GM21528 (cell line): ENCODE measurements around the gene ERVH48-1.
"Not testable (repeated sequence)": the region's sequence is repeated elsewhere in the genome, so short reads cannot be mapped to it uniquely, and the experiment has no call there.

Experiments
- ATAC-seq: cut with Tn5 transposase; IDR thresholded peaks from one replicate; pipeline ENCODE4 v1.9.1; 2021; ENCODE audit warnings: mild to moderate bottlenecking, moderate library complexity; ENCODE audit not compliant: unreplicated experiment, low FRiP score

Gene ERVH48-1

DNA sequence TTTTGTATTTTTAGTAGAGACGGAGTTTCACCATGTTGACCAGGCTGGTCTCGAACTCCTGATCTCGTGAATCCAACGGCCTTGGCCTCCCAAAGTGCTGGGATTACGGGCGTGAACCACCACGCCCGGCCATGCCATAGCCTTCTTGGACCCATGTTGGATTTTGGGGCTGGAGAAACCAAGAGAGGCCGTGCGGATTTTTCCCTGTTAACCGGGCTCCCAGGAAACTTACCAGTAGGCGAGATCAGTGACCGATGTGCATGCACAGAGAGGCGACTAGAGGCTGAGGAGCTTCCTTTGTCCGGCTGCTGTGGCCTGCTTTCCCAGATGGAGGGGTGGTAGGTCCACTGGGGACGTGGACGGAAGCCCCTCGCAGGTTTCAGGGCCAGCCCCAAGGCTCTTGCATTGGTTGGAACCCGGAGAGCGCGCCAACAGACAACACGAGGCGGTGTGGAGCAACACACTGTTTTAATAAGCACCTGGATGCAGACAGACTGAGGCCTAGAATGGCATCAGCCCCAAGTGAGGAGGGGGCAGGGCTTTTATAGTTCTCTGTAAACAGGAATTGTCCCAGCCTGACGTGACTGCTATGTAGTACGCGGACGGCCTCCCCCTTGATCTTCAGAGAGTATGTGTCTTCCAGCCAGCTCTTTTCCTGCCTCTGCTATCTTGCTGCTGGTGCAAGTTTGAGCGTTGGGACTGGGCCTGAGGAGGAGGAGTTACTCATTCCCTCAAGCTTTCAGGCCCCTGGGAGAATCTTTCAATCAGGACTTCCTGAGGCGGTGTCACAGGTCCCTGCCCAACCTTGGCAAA, at the start of gene ERVH48-1:
Gene ERVH48-1 (minus strand): TSS at position 517 of the 813 bp plus-strand sequence. CDS start 6,624 bp downstream, outside the sequence.
- no peak for ATAC-seq

DNA sequence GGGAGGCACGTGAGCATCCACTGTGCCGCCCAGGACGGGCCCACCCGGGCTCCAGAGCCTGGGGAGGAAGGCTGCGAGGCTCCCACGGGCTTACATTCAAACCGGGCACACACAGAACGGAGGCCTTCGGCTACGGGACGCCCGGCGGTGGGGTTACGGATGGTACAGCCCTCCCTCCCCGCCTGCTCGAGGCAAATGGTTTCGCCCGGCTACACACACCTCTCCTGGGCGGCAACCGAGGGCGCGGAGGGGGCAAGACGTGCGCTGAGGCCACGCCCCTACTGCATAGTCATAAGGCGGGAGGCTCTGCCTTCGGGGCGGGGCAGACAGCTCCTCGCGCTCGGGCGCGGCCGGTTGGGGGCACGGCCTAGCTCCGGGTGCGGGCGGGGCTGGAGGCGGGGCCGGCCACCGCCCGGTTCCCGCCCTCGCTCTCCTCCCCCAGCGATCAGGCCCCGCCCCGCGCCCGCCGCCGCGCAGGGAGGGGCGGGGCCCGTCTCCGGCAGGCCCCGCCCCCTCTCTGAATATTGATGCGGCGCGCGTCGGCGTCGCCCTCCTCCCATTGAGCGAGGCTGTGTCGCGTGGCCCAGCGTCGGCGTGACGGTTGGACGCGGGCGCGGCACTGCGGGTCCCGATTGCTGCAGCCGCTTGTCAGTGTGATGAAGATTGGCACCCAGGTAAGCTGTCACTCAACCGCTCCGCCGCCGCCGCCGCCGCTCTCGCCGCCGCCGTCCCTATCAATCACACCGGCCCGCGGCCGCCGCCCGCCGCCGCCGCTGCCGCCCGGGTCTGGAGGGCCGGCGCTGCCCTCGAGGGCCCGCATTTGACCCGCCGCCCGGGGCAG, 48.8 kb upstream of the ERVH48-1 start, which contains the start of gene PKNOX1:
Gene PKNOX1 (plus strand): TSS at position 572 of the 841 bp plus-strand sequence. CDS start 29,820 bp downstream, outside the sequence.
- ATAC-seq, result peak; percentile 83

DNA sequence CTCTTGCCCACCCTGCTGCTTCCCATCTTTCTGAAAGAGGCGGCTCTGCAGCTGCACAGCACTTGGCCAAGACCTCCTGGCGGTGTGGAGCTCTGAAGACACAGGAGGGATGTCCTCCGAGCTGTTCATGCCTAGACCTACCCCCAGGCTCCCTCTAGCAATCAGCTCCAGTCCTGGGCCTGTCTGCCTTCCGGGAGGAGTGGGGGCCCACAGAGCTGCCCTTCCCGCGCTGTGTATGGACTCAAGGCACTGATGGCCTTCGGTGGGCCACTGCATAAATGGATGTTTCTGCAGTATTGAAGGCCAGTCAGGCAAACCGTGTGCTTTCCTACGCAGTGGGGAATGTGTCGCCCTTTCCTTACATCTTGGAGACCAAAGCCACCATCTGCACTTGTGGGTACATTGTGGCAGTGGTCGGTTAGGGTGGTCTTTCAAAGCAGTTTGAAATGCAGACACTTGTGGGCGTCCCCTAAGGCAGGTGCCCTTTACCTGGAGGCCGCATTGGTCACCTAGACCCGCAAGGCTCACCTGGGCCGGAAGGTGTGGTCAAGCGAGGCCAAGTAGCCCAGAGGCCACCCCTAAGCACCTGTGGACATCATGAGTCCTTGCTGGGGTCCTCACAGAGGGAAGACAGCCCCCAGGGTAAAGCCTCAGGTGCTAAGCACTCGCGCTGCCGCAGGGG, 48.0 kb upstream of the ERVH48-1 start:
- ATAC-seq, result no peak

DNA sequence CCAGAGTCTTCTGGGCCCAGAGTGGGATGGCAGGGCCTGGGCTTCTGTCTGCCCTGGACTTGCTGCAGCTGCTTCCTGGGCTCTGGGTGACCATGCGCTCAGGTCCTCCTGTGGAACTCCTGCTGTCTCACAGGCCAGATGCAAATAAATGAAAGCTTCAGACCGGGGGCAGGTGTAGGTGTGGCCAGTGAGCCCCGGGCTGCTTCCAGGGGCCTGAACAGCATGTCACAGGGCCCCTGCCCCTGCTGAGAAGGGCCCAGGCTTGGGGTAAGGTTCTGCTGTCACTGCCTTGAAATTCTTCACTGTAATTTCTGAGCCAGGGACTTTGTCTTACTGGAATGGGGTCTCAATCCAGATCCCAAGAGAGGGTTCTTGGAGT, 46.5 kb upstream of the ERVH48-1 start:
- ATAC-seq, result no peak

DNA sequence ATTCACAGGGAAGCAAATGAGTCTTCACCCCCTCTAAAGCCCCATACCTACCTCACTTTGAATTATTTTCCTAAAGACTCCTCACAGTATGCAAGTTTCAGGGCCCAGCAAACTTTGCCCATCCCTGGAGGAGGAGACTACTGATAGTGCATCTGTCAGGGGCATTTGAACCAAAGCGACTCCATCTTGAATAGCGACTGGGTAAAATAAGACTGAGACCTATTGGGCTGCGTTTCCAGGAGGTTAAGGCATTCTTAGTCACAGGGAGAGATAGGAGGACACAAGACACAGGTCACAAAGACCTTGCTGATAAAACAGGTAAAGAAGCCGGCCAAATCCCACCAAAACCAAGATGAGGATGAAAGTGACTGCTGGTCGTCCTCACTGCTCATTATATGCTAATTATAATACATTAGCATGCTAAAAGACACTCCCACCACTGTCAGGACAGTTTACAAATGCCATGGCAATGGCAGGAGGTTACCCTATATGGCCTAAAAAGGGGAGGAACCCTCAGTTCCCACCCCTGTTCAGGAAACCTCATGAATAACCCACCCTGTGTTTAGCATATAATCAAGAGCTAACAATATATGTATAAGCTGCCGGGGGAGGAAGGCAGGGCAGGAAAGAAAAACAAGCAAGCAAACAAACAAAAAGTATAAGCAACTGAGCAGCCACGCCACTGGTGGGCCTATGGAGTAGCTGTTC, 45.7 kb upstream of the ERVH48-1 start:
- no peak for ATAC-seq

DNA sequence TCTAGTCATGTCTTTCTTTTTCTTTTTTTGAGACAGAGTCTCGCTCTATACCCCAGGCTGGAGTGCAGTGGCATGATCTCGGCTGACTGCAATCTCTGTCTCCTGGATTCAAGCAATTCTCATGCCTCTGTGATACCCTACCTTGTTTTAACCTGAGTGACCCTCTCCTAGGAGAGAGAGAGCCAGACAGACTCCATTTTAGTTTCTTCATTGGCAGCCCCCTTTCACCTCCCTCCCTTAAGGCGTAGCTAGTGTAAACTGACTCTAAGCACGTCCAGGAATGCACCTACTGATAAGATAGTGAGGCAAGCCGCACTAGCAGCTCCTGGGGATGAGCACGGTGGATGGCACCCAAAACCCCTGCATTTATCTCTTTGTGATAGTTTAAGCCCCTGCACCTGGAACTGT, 43.8 kb upstream of the ERVH48-1 start:
- no peak for ATAC-seq

DNA sequence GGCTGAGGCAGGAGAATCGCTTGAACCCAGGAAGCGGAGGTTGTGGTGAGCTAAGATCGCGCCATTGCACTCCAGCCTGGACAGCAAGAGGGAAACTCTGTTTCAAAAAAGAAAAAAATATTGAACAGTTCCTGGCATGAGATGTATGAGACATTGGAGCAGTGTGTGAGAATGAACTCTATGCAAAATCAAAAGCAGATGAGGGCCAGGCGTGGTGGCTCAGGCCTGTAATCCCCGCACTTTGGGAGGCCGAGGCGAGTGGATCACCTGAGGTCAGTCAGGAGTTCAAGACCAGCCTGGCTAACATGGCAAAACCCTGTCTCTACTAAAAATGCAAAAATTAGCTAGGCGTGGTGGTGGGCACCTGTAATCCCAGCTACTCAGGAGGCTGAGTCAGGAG, 42.2 kb upstream of the ERVH48-1 start:
- not testable (repeated sequence) for ATAC-seq

DNA sequence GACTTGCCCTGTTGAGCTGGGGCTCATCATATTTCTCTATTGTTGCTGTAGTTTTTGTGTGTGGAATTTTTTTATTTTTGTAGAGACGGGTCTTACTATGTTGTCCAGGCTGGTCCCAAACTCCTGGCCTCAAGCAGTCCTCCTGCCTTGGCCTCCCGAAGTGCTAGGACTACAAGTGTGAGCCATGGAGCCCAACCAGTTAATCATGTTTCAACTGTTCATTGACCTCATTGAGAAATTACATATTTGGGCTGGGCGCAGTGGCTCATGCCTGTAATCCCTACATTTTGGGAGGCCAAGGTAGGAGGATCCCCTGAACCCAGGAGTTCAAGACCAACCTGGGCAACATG, 39.8 kb upstream of the ERVH48-1 start:
- no peak for ATAC-seq

DNA sequence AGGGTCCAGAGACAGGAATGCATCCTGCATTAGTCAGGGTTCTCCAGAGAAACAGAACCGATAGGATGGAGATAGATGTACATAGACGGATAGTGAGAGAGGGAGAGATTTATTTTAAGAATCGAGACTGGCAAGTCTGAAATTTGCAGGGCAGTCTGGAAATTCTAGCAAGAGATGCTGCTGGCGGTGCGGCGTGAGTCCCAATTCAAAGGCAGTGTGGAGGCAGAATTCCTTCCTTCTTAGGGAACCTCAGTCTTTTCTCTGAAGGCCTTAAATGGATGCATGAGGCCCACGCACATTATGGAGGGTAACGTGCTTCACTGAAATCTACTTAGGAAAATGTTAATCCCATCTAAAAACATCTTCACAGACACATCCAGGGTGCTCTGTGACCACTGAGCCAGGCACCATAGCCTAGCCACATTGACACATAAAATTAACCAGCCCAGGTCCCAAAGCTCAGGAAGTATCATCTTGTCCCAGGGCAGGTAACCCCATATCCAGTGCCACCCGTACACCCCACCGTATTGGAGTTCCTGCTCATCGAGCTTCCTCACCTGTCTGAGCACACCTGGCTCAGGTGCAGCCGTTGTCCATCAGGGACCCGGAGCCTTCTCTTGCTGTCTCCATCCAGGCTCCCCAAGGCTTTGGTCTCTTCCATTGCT, 39.2 kb upstream of the ERVH48-1 start:
- no peak for ATAC-seq

DNA sequence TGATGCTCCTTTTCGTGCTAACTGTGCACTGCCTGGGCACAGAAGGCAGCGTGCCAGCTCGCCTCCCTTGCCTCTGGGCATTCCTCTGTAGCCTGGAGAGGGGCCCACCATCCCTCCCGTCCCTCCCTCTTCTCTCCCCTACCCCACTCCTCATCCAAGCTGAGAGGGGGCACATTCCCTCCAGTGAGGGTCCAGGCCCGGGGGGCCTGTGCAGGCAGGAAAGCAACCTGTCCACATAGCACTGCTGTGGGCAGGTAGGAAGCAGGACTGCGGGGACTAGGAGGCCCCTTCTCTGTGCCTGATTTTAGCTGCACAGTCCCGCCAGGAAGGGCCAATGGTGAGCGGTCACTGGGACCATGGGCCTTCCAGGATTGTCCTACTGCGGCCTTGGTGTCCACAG, 38.7 kb upstream of the ERVH48-1 start:
- ATAC-seq, result no peak

DNA sequence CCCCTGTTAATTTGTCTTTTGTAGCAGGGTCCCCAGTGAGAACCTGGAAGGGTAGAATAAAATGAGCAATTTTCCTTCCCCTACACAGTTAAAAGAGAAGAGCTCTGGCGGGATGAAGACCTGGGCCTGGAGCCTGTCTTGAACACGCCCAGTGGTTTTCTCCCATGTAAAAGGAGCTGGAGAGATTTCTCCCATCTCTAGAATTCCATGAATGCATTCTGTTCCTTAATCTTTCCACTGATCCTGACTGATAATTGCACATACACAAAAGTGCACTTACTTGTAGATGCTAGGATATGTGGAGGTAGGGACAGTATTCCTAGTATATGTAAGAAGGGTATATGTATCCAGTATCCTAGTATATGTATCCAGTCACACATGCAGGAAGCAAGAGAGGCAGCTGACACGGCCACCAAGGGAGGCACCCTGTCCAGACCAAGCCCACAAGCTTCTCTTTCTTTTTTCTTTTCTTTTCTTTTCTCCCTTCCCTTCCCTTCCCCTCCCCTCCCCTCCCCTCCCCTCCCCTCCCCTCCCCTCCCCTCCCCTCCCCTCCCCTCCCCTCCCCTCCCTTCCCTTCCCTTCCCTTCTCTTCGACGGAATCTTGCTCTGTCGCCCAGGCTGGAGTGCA, 37.1 kb upstream of the ERVH48-1 start:
- no peak for ATAC-seq

DNA sequence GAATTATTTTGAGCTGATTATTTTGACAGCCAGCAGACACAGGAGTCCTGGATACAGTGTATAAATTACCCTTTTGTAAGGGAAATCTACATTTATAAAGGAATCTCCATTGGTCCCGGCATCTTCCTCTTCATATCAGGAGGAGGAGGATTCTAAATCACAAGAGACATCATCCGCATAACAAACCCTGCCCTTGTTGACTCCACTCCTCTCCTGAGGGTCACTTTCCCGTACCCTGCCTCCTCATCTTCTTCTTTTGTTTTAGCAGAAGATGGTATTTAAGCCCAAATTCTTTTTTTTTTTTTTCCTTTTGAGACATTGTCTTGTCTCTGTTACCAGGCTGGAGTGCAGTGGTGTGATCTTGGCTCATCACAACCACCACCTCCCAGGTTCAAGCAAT, 34.3 kb upstream of the ERVH48-1 start:
- no peak for ATAC-seq

DNA sequence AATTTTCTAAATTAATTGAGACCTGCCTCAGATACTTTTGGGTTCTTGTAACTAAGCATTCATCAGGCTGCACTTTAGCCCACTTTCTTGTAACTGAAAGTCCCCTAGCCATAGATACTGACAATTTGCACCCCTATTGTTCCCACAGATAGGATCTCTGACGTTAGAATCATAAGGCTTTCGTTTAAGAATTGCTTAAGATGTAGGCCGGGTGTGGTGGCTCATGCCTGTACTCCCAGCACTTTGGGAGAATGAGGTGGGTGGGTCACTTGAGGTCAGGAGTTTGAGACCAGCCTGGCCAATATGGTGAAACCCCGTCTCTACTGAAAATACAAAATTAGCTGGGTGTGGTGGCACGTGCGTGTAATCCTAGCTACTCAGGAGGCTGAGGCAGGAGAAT, 32.7 kb upstream of the ERVH48-1 start:
- ATAC-seq, result not testable (repeated sequence)

DNA sequence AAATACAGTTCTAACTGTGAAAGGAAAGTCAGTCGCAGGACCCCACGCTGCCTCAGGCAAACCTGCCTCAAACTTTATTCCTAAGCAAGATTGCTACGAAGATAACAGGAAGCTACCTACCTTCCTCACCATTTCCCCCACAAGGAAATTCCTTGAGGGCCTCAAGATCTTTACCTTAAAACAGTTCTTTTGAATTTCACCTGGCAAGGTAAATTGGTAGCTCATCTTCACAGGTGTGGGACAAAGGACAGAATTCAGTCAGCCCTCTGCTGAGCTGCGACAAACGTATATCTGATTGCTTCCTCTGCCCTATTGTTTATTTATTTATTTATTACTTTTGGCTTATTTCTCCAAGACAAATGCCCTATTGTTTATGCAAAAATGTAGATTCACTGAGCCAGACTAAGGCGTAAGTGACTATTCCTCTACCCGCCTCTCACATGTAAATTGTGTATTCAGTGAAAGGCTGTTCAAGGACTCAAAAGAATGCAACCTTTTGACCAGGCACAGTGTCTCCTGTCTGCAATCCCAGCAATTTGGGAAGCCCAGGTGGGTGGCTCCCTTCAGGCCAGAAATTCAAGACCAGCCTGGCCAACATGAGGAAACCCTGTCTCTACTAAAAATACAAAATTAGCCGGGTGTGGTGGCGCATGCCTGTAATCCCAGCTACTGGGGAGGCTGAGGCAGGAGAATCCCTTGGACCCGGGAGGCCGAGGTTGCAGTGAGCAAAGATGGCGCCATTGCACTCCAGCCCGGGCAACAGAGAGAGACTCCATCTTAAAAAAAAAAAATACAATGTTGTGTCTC, 31.6 kb upstream of the ERVH48-1 start:
- ATAC-seq, result peak; percentile 95

DNA sequence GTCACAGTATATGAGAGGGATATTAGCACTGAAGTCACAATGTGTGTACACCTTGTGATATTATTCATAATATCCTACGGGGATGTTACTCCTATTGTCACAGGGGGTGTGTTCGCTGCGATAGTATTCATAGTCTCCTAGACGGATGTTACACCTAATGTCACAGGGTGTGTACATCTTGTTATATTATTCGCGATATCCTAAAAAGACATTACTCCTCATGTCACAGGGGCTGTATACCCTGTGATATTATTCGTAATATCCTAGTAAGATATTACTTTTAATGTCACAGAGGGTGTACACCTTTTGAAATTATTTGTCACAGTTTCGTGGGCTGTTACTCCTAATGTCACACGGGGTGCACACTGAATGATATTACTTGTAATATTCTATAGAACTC, 25.8 kb upstream of the ERVH48-1 start:
- ATAC-seq, result not testable (repeated sequence)

DNA sequence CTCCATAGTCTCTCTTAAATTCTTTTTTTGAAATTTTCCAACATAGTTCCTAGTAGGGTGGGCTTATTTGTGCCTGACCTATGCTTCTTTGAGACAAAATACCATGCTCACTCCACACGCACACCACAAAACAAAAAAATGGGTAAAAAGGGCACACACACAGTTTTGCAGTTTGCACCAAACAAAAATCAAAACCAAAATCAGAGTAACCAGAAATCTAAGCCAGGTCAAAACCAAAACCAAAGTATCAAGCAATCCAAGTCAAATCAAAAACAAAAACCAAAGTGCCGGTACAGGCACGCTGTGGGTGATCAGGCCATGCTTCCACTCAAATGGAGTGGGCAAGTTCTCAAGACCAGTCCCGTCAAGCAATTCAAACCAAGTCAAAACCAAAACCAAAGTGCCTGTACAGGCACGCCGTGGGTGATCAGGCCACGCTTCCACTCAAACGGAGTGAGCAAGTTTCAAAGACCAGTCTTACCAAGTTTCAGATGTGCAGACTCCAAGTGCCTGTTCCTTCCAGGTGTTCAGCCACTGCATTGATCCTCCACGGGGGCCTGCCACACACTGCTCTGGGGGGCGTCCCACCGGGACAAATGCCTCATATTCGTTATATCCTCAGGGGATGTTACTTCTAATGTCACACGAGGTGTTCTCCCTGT, 23.8 kb upstream of the ERVH48-1 start:
- ATAC-seq, result not testable (repeated sequence)

DNA sequence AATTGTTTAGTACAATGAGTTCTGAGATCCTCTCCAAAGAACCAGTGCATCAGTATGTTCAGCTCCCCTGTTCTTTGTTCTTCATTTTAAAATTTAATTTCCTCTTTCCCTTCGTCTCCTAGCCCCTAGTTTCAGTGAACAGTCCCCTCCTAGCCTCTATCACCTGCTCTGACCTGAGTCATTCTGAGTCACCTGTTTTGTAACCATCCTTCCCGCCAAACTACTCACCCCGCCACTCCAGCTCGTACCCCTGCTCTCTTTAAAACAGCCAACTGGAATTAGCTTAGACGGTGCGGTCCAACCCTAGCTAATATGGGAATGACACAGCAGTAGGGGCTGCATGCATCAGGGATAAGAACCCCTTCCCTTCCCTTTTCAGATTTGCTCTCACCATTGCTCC, 16.8 kb upstream of the ERVH48-1 start:
- ATAC-seq, result no peak

DNA sequence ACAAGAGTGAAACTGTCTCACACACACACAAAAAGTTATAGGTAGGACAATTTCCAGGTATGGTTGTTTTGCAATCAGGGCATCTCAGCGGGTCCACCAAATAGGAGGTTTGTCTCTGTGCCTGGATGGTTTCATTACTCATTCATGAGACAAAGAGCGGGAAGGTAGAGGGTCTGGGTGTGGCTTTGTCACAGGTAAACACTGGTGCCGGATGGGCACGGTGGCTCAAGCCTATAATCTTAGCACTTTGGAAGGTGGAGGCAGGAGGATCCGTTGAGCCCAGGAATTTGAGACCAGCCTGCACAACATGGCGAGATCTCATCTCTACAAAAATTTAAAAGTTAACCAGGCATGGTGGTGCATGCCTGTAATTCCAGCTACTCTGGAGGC, 16.3 kb upstream of the ERVH48-1 start:
- ATAC-seq, result no peak
